Measurements from ENCODE around the gene RNF227.
"Not testable (repeated sequence)": the region's sequence is repeated elsewhere in the genome, so short reads cannot be mapped to it uniquely, and the experiment has no call there.

The RNF227 gene

GRCh38 chr17:7915611-7916384, at the start of gene RNF227:
Gene RNF227, minus strand, starts transcription at chr17:7916289. Its CDS starts 94 bp downstream, at chr17:7916195.
- DNase-seq (ENCODE audit: low read depth), result peak; percentile 94

DNA sequence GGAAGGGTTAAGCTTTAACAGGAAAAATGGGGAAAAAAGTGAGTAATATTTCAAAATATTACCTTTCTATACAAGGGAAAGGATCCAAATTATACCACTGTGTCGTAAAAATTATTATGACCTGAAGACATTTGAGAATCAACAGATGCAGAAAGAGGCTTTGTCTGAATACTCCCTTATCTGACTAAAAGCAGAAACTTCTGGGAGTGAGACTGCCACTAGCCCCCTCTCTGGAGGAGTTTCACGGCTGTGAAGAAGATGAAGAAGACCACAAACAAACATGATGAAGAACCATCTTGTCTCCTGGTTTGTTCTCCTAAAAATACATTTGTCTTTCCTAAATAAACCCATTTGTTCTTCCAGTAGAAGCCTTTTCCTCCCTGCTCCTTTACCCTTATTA, 45.3 kb upstream of the RNF227 start:
- TF ChIP-seq CTCF (IDR thresholded peaks at IDR 0.05; ENCODE audit: insufficient read depth, low read depth, low read length, missing control alignments), result no peak
- no peak for DNase-seq (ENCODE audit: low read depth)
- H3K4me3 ChIP-seq (ENCODE audit: low read depth, low read length), result no peak overlapping the region

More at GRCh38 chr17:7915611-7916384, at the start of gene RNF227:
- TF ChIP-seq CTCF (IDR thresholded peaks at IDR 0.05; ENCODE audit: insufficient read depth, low read depth, low read length, missing control alignments), result no peak
- H3K4me3 ChIP-seq (ENCODE audit: low read depth, low read length), result peak within 1 kb of the TSS; percentile 73

DNA sequence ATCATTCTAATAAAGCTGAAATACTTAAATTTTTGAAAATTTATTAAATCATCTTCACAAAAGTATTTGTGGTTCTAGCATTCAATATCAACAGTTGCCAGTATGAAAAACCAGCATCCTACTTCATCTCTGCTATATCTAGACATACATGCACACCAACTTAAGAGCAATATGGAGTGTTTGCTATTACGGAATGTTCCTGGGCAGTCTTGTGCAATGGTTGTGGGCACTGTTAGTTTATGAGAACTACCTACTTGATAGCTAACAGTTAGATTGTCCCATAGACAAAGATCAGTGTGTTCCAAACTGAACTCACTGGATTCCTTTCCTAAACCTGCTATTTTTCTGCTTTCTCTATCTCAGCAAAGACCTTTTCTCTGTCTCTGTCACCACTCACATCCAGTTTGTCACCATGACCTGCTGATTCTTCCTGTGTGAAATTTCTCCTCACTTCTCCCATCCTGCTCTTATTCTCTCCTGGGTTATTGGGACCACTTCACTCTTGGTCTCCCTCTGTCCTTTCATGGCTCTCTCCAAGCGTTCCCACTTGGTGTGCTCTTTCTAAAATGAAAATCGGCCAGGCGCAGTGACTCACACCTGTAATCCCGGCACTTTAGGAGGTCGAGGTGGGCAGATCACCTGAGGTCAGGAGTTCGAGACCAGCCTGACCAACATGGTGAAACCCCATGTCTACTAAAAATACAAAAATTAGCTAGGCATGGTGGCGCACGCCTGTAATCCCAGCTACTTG, 43.6 kb upstream of the RNF227 start:
- TF ChIP-seq CTCF (IDR thresholded peaks at IDR 0.05; ENCODE audit: insufficient read depth, low read depth, low read length, missing control alignments), result no peak
- no peak for DNase-seq (ENCODE audit: low read depth)

DNA sequence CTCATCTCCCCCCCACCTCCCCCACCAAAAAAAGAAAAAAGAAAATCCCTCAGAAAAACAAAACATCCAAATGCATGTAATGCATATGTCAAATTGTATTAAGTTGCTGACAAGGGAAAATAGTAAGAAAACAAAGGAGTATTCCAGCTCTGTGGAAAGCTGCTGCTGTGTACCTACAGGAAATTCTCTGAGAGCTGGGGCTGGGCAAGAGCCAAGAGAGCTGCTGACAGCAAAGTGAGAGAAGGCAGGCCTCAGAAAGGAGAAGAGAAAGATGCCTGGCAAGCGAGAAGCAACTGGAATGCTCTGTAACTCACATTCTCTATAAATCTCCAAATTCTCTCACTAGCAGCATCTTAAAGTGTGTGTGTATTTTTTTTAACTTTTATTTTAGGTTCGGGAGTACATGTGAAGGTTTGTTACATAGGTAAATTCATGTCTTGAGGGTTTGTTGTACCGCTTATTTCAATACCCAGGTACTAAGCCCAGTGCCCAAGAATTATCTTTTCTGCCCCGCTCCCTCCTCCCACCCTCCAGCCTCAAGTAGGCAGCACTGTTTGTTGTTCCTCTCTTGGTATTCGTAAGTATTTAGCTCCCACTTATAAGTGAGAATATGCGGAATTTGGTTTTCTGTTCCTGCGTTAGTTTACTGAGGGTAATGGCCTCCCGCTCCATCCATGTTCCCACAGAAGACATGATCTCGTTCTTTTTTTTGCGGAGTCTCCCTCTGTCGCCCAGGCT, 40.3 kb upstream of the RNF227 start:
- no peak for DNase-seq (ENCODE audit: low read depth)
- TF ChIP-seq CTCF (IDR thresholded peaks at IDR 0.05; ENCODE audit: insufficient read depth, low read depth, low read length, missing control alignments), result no peak
- no peak overlapping the region for H3K4me3 ChIP-seq (ENCODE audit: low read depth, low read length)

More for the DNA sequence above, 43.6 kb upstream of the RNF227 start:
- H3K4me3 ChIP-seq (ENCODE audit: low read depth, low read length), result no peak overlapping the region

DNA sequence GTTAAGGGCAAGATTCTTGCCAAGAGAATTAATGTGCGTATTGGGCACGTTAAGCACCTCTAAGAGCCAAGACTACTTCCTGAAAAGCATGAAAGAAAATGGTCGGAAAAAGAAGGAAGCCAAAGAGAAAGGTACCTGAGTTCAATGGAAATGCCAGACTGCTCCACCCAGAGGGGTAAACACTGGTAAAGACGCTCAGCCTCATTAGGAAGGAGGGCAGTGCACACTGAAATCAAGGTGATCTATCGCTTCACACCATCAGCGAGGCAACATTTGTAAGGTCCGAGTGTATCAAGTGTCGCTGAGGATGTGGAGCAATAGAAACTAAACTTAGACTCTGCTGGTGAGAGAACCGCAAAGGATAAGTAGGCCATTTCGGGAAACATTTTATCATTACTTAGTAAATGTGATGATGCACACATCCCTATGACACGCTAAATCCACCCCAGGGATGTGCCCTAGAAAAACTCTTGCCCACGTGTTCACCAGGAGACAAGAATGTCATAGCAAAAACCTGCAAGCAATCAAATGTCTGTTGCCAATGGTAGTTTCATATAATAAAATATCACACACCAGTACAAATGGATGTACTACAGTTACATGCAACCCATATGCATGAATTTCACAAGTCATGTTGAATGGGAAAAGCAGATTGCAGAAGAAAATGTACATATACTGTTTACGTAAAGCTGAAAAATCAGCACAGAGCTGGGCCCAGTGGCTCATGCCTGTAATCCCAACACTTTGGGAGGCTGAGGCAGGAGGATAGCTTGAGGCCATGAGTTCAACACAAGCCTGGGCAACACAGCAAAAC, 39.5 kb upstream of the RNF227 start:
- no peak for DNase-seq (ENCODE audit: low read depth)
- H3K4me3 ChIP-seq (ENCODE audit: low read depth, low read length), result no peak overlapping the region
- TF ChIP-seq CTCF (IDR thresholded peaks at IDR 0.05; ENCODE audit: insufficient read depth, low read depth, low read length, missing control alignments), result no peak

GRCh38 chr17:7953266-7953665, 37.2 kb upstream of the RNF227 start:
- DNase-seq (ENCODE audit: low read depth); H3K4me3 ChIP-seq (ENCODE audit: low read depth, low read length): not testable (repeated sequence)
